Right lung (tissue), 10 donors: ENCODE results near the gene MAP7D2. TPM values are rescaled to one million over a fixed set of nuclear protein-coding genes. Genes with fewer than 3 reads are reported as not detected.
"Not testable (repeated sequence)": the region's sequence is repeated elsewhere in the genome, so short reads cannot be mapped to it uniquely, and the experiment has no call there.

Experiments
- DNase-seq, 2 donors: peaks; one replicate each; pipeline ENCODE4 v3.0.0-alpha.2; 2013
- long read RNA-seq, 8 donors: transcript quantifications; one replicate each; lab custom pipeline, GENCODE V29; 2026
- polyA plus RNA-seq, 5 donors: library from polyadenylated mRNA; unstranded; fragments of 120-200 nt; gene quantifications; one replicate each; pipeline versions ENCODE4 v1.2.1 to v1.2.3, GENCODE V29; 2013; ENCODE audit warnings: inconsistent platforms in 1 of 5, low replicate concordance in 1 of 5; ENCODE audit not compliant: insufficient read length in 5 of 5, insufficient read depth in 1 of 5

MAP7D2 gene
- under 1 TPM; 0.28 to 0.38 (median 0.33) TPM for polyA plus RNA-seq
- long read RNA-seq, donor 1: 0 reads
- long read RNA-seq, donor 2: 0 reads
- long read RNA-seq, donor 3: 0 reads
- long read RNA-seq, donor 4: 0 reads
- long read RNA-seq, donor 5: 0 reads
- long read RNA-seq, donor 6: 0 reads
- long read RNA-seq, donor 7: 0 reads
- long read RNA-seq, donor 8: 0 reads

DNA sequence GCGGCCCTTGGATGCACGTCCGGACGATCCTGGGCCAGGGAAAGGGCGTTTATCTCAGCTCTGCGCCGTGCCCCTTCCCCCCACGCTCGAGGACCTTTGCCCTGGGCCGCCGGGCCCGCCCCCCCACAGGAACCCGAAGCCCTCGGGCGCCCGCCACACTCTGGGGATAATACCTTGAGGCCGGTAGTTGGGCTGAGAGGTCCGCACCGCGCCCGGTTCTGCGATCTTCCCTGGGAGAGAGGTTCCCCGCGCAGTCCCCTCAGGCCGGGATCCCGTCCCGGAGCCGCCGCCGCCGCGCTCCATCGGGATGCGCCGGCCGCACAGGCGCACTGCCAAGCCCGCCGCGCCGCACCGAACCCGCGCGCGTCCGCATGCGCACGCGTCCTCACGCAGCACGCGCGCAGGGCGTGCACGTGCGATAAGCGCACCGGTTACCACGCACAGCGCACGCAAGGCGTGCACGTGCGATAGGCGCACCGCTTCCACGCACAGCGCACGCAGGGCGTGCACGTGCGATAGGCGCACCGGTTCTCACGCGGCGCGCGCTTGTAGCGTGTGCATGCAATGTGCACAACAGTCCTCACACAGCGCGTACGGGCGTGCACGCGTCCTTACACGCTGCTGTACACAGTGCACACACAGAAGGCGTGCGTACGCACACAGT, at the start of gene MAP7D2:
Gene MAP7D2, minus strand, starts transcription at position 331 of the 664 bp plus-strand sequence. Its CDS starts 28 bp downstream, at position 303.
- DNase-seq: no peak

- not testable (repeated sequence) for DNase-seq
These were observed 45.8 kb upstream of the MAP7D2 start for GRCh38 chrX:20162516-20162915.

- DNase-seq: no peak
These were observed 43.2 kb upstream of the MAP7D2 start for GRCh38 chrX:20159797-20160385.

DNA sequence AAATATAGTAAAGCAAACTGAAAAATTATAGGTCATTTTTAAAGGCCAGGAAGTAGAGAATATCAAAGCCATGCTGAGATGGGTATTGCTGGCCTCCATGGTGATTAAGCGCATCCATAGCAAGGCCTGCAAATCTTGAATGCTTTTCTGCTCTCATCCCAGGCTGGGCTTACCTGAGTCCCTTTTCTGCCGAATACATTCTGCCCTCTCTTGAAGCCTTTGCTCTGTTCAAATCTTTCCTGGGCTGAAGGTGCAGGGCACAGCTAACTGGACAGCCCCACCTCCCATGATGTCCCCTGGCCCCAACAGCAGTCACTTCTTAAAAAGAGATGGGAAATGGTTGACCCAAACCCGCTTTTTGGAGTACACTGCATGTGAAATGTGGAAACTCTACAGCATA, 35.0 kb upstream of the MAP7D2 start:
- no peak for DNase-seq

- DNase-seq: no peak
These were observed 32.6 kb upstream of the MAP7D2 start for GRCh38 chrX:20149326-20149725.

- no peak for DNase-seq
These were observed 30.9 kb upstream of the MAP7D2 start for GRCh38 chrX:20147561-20147960.

- DNase-seq: no peak
These were observed 27.8 kb upstream of the MAP7D2 start for GRCh38 chrX:20144491-20144890.

DNA sequence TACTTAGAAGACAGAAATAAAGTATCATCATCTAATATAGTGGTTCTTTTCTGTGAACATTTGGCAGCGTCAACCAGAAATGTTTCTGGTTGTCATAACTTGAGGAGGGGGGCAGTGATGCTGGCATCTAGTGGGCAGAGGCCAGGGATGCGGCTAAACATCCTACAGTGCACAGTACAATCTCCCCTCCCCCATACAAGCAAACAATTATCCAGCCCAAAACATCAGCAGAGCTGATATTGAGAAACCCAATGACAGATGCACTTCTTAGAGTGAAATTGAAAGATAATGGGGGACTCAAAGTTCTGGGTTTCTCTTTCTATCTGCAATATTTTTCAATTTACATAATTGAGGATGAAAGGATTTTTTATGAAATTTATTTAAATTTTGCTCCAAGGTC, 26.9 kb upstream of the MAP7D2 start:
- DNase-seq: no peak

GRCh38 chrX:20143111-20143510, 26.4 kb upstream of the MAP7D2 start:
- no peak for DNase-seq

GRCh38 chrX:20141281-20142220, 24.8 kb upstream of the MAP7D2 start, which contains the start of gene EIF1AX:
EIF1AX (minus strand) TSS chrX:20141838; CDS start chrX:20141640, 198 bp downstream.
- DNase-seq: peak; percentile 99

GRCh38 chrX:20140420-20140819, 23.7 kb upstream of the MAP7D2 start:
- DNase-seq: no peak

DNA sequence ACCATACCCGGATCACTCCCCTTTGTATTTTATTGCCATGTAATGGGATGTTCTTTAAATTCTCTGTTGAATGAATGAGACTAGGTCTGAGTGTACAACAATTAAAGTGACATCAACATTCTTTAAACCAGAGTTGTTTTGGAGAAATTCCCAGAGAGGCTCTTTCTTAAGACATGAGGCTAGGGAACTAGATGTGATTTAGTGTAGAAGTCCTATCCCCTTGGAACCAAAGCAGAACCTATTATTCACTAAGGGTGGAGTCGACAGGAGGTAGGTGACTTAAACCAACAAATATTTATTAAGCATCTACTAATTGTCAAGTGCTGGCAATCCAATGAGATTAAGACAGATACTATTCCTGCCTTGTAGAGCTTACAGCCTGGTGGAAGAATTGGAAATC, 23.3 kb upstream of the MAP7D2 start:
- no peak for DNase-seq

- DNase-seq: no peak
These were observed 19.2 kb upstream of the MAP7D2 start for GRCh38 chrX:20135944-20136343.

DNA sequence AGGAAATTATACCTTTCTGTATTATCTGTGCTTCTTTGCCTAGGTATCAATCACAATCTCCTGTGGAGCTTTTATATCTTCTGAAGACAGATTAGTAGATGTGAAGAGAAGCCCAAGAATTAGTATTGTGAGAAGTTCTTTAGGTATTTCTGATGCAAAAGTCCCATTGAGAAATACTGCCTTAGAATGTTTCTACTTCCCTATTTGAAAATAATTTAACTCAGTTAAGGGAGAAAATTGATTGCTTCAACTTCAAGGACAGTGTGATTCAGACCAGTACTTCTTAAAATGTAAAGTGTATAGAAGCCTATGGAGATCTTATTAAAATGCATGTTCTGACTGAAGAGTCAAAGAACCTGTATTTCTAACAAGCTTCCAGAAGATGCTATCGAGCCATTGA, 16.0 kb upstream of the MAP7D2 start:
- no peak for DNase-seq

GRCh38 chrX:20130357-20130756, 13.7 kb upstream of the MAP7D2 start:
- DNase-seq: no peak

DNA sequence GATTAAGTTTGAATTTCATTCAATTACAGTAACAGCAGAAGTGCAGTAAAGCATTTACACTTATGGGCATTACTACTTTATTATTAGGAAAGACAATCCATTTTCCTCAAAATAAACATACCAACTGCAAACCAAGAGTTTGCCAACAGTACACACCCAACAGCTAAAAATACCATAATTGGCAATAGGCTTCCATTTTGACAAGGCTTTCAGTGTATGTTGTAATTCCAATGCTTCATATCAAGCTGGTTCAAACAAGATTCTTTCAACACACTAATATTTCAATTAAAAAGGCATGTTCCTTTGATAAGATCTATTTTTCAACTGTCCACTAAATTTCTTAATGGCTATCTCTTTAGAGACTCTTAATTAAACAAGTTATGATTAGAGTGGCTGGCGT, 12.8 kb upstream of the MAP7D2 start:
- no peak for DNase-seq

DNA sequence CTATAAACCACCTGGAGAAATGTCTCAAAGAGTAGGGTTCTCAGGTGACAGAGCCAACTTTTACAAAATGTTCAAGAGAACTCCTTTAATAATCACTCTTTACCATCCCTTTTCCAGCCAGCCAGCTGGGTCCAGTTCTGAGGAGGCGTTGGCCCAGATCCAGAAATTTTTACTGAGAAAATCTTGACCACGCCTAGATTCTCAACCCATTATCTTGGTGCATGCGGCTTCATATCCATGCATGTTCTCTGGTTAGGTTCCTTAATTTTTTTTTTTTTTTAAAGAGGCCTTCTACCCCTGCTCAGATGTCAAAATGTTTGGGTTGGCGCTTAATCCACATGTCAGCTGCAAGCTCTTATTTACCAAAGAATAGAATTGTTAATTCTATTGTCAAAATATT, 12.0 kb upstream of the MAP7D2 start:
- no peak for DNase-seq

DNA sequence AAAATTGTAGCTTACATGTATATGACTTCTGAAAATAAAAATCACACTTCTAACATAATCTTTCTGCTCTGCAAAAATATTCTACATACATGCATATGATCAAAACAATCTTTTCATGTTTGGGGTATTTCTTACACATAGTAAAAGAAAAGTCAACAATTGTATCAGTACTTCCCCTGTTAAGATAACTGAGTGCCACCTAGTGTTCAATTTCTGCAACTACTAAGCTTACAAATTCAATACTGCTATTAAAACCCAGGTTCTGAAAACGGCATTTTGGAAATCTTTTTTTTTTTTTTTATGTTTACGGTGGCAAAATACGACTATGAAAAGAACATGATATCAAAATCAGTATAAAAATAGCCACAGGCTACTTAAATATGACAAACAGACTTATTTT, 10.7 kb upstream of the MAP7D2 start:
- not testable (repeated sequence) for DNase-seq

DNA sequence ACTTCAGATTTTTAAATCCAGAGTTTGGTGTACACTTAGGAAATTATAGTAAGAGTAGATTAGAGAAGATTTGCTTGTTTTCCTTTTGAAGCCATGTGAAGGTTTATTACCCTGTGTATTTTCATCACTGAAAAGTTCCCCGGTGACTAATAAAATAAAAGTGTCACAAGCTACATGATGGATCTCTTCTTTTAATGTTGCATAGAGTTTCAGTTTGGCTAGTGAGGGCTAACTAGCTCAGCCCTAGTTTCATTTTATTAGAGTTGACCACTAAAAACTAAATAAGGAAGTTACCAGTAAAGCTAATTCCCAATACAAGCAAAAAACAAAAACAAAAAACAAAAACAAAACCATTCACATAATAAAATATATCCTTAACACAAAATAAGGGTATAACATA, 10.1 kb upstream of the MAP7D2 start:
- DNase-seq: not testable (repeated sequence)

- DNase-seq: no peak
These were observed 8.3 kb upstream of the MAP7D2 start for GRCh38 chrX:20124964-20125363.

DNA sequence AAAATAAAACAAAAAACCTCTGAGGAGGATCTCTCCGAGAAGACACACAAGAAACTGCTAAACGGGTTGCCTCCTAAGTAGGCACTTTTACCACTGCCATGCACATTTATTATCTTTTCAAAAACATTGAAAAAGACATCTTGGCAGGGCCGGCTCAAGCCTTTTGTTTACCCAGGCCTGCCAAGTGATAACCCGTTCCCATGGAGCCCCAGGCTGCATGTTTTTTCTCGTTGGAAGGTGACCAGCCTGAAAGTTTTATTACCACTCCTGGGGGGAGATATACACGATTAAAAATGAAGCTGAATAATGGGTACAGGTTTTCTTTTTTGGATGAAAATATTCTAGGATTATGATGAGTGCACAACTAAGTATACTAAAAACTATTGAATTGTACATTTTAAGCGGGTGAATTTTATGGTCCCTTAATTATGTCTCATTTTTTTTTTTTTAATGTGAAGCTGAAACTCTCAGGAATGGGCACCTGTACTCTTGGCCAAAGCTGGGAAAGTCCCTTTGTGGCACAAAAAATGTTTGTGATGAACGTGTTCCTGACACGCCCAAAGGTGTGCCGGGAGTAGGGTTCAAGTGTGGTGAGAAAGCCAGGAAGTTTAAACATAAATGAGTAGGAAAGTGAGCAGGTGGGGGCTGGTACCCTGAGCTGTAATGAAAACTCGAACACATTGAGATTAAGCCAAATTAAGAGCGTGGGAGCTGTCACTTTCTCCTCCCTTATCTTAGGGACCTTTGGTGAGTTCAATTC, 1.5 kb upstream of the MAP7D2 start:
- DNase-seq: no peak
